ENCODE data around the gene DNAJC13. TPM values are rescaled to one million over a fixed set of nuclear protein-coding genes. Genes with fewer than 3 reads are reported as not detected.

Gene DNAJC13
- total RNA-seq, 1 experiment from 2014 or later, result 24.7 TPM

DNA sequence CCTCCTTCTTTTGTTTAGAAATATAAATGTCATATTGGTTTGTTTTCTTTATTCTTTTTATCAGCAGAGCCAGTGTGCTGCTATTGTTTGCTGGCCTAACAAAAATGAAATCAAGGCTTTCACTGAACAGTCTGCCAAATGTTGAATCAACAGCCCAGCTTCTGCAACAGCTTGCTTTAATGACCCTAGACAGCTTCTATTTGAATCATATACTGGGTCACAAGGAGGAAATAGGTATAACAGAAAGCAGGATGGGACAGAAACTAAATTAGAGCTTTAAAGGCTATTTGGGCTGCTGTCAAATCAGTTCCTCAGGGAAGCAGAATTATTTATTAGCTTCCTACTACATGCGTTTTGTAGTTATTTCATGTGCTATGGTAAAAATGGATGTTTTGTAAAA, 12.1 kb upstream of the DNAJC13 start:
- ATAC-seq (no peak), DNase-seq (no peak)
- no peaks in the 10 kb centered on the region for H3K9me2 ChIP-seq (replicated peaks; ENCODE audit: low read length)
- no peaks in the 10 kb centered on the region for H3K9me3 ChIP-seq (ENCODE audit: low read length)
- no peak overlapping the region for H3K4me2 ChIP-seq (ENCODE audit: low read length)
- H3K27ac ChIP-seq (ENCODE audit: low read length), result no peak overlapping the region
- H2AFZ ChIP-seq (ENCODE audit: low read length), result no peak overlapping the region
- H4K20me1 ChIP-seq (ENCODE audit: low read length), result no peaks in the 10 kb centered on the region
- H3K9ac ChIP-seq (ENCODE audit: low read length), result no peak overlapping the region
- no peaks in the 10 kb centered on the region for H3K4me1 ChIP-seq (ENCODE audit: insufficient read depth, low read length)
- POLR2A ChIA-PET (ENCODE audit: unreplicated experiment), result no interaction called here
- TF ChIP-seq, protein P1, sequence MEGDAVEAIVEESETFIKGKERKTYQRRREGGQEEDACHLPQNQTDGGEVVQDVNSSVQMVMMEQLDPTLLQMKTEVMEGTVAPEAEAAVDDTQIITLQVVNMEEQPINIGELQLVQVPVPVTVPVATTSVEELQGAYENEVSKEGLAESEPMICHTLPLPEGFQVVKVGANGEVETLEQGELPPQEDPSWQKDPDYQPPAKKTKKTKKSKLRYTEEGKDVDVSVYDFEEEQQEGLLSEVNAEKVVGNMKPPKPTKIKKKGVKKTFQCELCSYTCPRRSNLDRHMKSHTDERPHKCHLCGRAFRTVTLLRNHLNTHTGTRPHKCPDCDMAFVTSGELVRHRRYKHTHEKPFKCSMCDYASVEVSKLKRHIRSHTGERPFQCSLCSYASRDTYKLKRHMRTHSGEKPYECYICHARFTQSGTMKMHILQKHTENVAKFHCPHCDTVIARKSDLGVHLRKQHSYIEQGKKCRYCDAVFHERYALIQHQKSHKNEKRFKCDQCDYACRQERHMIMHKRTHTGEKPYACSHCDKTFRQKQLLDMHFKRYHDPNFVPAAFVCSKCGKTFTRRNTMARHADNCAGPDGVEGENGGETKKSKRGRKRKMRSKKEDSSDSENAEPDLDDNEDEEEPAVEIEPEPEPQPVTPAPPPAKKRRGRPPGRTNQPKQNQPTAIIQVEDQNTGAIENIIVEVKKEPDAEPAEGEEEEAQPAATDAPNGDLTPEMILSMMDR (conservative IDR thresholded peaks at IDR 0.05; ENCODE audit: low read depth, low read length), result no peak
- TF ChIP-seq EZH2 (IDR thresholded peaks at IDR 0.05; ENCODE audit: low read length, unreplicated experiment) (no peak), EZH2phosphoT487 (IDR thresholded peaks at IDR 0.05; ENCODE audit: borderline replicate concordance, low read length) (no peak)
- no peaks in the 10 kb centered on the region for H3F3A ChIP-seq (ENCODE audit: low read length, unreplicated experiment)
- H3K4me3 ChIP-seq (ENCODE audit: low read length), result no peak overlapping the region
- CTCF ChIA-PET, result no interaction called here
- intact Hi-C loops (cut with micrococcal nuclease), result no loop called here
- no peaks in the 10 kb centered on the region for H3K27me3 ChIP-seq (ENCODE audit: low read length)
- H3K79me2 ChIP-seq (ENCODE audit: low read length), result no peaks in the 10 kb centered on the region
- BruUV-seq (replicated peaks), result no TSS peak
- H3K36me3 ChIP-seq (ENCODE audit: low read depth, low read length), result no peaks in the 10 kb centered on the region

DNA sequence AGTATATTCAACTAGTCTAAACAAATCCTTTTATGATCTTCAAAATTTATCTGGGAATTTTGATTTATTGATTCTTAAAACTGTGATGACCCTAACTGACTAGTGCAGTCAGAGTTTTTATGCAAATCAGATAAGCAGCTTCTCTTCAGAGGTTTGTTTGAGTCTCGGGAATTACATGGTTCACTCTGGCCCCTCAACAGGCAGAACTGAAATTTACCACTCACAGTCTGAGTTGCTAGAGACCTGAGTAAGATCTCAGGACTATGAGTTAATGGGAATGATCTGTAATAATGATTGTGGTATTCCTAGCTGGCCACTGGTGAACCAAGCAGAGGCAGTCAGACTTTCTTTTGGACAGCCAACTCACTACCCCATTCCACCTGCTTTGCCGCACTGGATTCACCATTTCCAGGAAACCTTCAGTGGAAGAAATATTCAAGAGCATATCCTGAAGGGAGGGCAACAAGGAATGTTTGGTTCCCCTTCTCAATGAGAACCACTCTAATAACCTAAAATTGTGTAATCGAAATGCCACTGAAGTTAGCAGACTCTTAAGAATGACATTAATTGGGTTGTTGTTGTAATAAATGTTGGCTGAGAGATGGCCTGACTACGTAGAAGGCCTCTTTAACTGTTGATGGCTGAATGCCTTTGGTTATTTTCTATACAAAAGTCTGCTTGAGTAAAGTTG, 11.5 kb upstream of the DNAJC13 start:
- no peak overlapping the region for H3K9ac ChIP-seq (ENCODE audit: low read length)
- no peaks in the 10 kb centered on the region for H4K20me1 ChIP-seq (ENCODE audit: low read length)
- no peaks in the 10 kb centered on the region for H3K36me3 ChIP-seq (ENCODE audit: low read depth, low read length)
- no peaks in the 10 kb centered on the region for H3F3A ChIP-seq (ENCODE audit: low read length, unreplicated experiment)
- BruUV-seq (replicated peaks), result no TSS peak
- intact Hi-C loops (cut with micrococcal nuclease), result no loop called here
- H3K27ac ChIP-seq (ENCODE audit: low read length), result no peak overlapping the region
- H3K4me1 ChIP-seq (ENCODE audit: insufficient read depth, low read length), result no peaks in the 10 kb centered on the region
- no peaks in the 10 kb centered on the region for H3K9me3 ChIP-seq (ENCODE audit: low read length)
- H3K79me2 ChIP-seq (ENCODE audit: low read length), result no peaks in the 10 kb centered on the region
- TF ChIP-seq EZH2phosphoT487 (IDR thresholded peaks at IDR 0.05; ENCODE audit: borderline replicate concordance, low read length), result no peak
- TF ChIP-seq, protein P1 (conservative IDR thresholded peaks at IDR 0.05; ENCODE audit: low read depth, low read length), result no peak
- TF ChIP-seq EZH2 (IDR thresholded peaks at IDR 0.05; ENCODE audit: low read length, unreplicated experiment), result no peak
- no peak overlapping the region for H3K4me3 ChIP-seq (ENCODE audit: low read length)
- H2AFZ ChIP-seq (ENCODE audit: low read length), result no peak overlapping the region
- no peaks in the 10 kb centered on the region for H3K9me2 ChIP-seq (replicated peaks; ENCODE audit: low read length)
- H3K4me2 ChIP-seq (ENCODE audit: low read length), result no peak overlapping the region
- DNase-seq (no peak), ATAC-seq (no peak)
- H3K27me3 ChIP-seq (ENCODE audit: low read length), result no peaks in the 10 kb centered on the region
- ChIA-PET CTCF (interaction anchor here (0.6 kb wide), 1 partner anchor 8 kb away, joined by 3 read pairs; no protein-coding TSS in a partner anchor), POLR2A (ENCODE audit: unreplicated experiment) (no interaction called here)

GRCh38 chr3:132406587-132406986, 10.7 kb upstream of the DNAJC13 start:
- no peaks in the 10 kb centered on the region for H3K36me3 ChIP-seq (ENCODE audit: low read depth, low read length)
- H2AFZ ChIP-seq (ENCODE audit: low read length), result no peak overlapping the region
- no TSS peak for BruUV-seq (replicated peaks)
- H3K79me2 ChIP-seq (ENCODE audit: low read length), result no peaks in the 10 kb centered on the region
- no peak for TF ChIP-seq EZH2 (IDR thresholded peaks at IDR 0.05; ENCODE audit: low read length, unreplicated experiment)
- TF ChIP-seq, protein P1 (conservative IDR thresholded peaks at IDR 0.05; ENCODE audit: low read depth, low read length), result no peak
- no peak for TF ChIP-seq EZH2phosphoT487 (IDR thresholded peaks at IDR 0.05; ENCODE audit: borderline replicate concordance, low read length)
- no peaks in the 10 kb centered on the region for H3F3A ChIP-seq (ENCODE audit: low read length, unreplicated experiment)
- H3K4me1 ChIP-seq (ENCODE audit: insufficient read depth, low read length), result no peaks in the 10 kb centered on the region
- H3K9me2 ChIP-seq (replicated peaks; ENCODE audit: low read length), result no peaks in the 10 kb centered on the region
- CTCF ChIA-PET, result interaction anchor here (0.6 kb wide), 1 partner anchor 9 kb away, joined by 3 read pairs; no protein-coding TSS in a partner anchor
- ATAC-seq, result no peak
- POLR2A ChIA-PET (ENCODE audit: unreplicated experiment), result no interaction called here
- no peaks in the 10 kb centered on the region for H3K27me3 ChIP-seq (ENCODE audit: low read length)
- no peak for DNase-seq
- H3K27ac ChIP-seq (ENCODE audit: low read length), result no peak overlapping the region
- H3K9me3 ChIP-seq (ENCODE audit: low read length), result no peaks in the 10 kb centered on the region
- H3K4me3 ChIP-seq (ENCODE audit: low read length), result no peak overlapping the region
- intact Hi-C loops (cut with micrococcal nuclease), result no loop called here
- H3K9ac ChIP-seq (ENCODE audit: low read length), result no peak overlapping the region
- H3K4me2 ChIP-seq (ENCODE audit: low read length), result no peak overlapping the region
- no peaks in the 10 kb centered on the region for H4K20me1 ChIP-seq (ENCODE audit: low read length)
